Loucy (cell line): ENCODE measurements around the gene FHAD1.

Experiments
- EZH2phosphoT487 ChIP-seq: fragments of 200-600 bp; IDR thresholded peaks from 2 replicates; pipeline ENCODE4 v1.6.1; 2018; ENCODE audit warnings: antibody characterized with exemption, mild to moderate bottlenecking, moderate library complexity, borderline replicate concordance
- TF ChIP-seq, protein P1 (sequence below): fragments of 200-600 bp; sonication (generic); conservative IDR thresholded peaks from 2 replicates; pipeline ENCODE4 v1.5.1; 2014; ENCODE audit warnings: mild to moderate bottlenecking, antibody characterized with exemption, low read length

DNA sequence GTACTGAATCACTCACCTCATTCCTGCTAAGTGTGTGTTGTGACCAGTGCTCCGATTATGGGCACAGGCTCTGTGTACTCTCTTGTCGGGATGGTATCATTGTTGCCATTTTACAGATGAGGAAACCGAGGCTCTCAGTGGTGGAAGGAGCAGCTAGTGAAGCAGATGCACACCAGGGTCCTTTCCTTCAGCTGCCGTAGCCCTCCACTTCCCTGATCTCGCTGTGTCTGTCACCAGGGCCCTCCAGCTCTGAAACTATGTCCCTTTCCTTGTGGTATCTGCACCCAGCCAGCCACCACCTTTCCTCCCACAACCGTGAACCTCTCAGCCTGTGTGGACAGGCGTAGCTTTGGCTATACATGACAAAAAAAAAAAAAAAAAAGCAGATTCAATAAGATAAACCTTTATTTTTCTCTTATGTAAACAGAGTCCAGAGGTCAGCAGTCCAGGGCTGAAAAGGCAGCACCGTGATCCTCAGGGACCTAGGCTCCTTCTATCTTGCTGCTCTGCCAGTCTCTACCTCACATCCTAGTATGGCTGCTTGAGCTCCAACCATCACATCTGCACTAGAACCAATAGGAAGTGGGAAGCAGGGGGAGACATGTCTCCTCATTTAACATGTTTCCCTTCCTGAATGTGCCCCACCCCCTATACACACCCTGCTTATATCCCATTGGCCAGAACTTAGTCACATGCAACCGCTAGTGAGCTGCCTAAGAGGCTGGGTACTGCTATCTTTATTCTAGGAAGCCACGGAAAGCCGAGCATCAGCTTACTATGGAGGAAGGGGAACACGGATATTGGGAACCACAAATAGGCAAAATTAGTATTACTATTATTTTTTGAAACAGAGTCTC, 49.2 kb upstream of the FHAD1 start:
- TF ChIP-seq, protein P1, sequence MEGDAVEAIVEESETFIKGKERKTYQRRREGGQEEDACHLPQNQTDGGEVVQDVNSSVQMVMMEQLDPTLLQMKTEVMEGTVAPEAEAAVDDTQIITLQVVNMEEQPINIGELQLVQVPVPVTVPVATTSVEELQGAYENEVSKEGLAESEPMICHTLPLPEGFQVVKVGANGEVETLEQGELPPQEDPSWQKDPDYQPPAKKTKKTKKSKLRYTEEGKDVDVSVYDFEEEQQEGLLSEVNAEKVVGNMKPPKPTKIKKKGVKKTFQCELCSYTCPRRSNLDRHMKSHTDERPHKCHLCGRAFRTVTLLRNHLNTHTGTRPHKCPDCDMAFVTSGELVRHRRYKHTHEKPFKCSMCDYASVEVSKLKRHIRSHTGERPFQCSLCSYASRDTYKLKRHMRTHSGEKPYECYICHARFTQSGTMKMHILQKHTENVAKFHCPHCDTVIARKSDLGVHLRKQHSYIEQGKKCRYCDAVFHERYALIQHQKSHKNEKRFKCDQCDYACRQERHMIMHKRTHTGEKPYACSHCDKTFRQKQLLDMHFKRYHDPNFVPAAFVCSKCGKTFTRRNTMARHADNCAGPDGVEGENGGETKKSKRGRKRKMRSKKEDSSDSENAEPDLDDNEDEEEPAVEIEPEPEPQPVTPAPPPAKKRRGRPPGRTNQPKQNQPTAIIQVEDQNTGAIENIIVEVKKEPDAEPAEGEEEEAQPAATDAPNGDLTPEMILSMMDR: no peak
- TF ChIP-seq EZH2phosphoT487: no peak
